ENCODE measurements around the gene COMMD7. TPM values are rescaled to one million over a fixed set of nuclear protein-coding genes. Genes with fewer than 3 reads are reported as not detected.
"Not testable (repeated sequence)": the region's sequence is repeated elsewhere in the genome, so short reads cannot be mapped to it uniquely, and the experiment has no call there.

COMMD7 gene
- total RNA-seq, 1 donor, result 49.3 TPM

DNA sequence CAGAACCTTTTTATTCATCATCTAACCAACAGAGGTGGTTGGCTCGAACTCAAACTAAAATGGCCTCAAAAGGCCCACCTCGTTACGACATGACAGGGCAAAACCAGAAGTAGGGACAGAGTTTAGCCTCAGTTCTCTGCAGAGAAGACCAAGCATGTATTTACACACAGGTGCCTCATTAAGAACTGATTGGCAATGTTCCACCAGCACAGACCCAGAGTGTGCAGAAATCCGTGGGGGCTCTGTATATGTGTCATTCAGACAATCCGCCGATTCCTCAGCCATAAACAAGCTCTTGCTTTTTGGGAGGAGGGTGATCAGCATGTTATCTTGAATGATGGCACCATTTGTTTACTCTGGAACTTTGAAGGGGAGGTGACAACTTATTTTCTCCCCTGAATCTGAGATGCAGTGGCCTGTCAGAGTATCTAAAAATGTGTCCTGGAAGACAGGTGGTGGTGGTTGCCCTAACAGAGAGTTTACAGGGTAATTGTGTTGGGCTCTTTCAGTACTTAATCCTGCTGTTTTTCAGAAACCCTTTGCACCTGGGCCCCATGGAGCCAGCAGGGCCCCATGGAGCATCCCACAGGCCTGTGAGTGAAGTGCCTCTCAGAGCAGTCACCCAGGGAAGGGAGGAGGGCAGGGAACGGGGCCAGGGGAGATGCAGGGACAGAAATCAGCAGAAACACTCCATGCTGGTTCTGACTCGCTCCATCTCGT, 40.4 kb downstream of the COMMD7 start:
- H3K4me3 ChIP-seq (ENCODE audit: low read depth, low read length), result no peak overlapping the region
- TF ChIP-seq, protein P1, sequence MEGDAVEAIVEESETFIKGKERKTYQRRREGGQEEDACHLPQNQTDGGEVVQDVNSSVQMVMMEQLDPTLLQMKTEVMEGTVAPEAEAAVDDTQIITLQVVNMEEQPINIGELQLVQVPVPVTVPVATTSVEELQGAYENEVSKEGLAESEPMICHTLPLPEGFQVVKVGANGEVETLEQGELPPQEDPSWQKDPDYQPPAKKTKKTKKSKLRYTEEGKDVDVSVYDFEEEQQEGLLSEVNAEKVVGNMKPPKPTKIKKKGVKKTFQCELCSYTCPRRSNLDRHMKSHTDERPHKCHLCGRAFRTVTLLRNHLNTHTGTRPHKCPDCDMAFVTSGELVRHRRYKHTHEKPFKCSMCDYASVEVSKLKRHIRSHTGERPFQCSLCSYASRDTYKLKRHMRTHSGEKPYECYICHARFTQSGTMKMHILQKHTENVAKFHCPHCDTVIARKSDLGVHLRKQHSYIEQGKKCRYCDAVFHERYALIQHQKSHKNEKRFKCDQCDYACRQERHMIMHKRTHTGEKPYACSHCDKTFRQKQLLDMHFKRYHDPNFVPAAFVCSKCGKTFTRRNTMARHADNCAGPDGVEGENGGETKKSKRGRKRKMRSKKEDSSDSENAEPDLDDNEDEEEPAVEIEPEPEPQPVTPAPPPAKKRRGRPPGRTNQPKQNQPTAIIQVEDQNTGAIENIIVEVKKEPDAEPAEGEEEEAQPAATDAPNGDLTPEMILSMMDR (IDR thresholded peaks at IDR 0.05; ENCODE audit: insufficient read depth, low read length), result no peak
- no peak for DNase-seq (ENCODE audit: low read depth)

DNA sequence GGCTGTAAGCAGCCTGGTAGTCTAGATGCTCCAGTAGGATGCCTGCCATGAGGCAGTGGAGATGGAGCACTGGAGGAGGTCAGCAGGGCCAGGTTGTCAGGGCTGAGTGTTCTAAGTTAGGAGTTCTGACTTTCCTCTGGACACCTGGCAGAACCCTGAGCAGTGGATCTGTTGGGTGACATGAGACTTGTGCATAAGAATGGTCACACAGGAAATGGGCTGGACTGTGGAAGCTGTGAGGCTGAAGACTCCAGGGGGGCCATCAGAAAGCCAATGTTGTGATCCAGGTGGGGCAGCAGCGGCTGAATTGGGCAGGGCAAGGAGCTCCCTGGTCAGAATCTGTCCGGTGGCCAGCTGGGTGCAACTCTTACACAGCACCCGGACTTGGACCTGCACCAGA, 45.7 kb downstream of the COMMD7 start:
- TF ChIP-seq, protein P1 (IDR thresholded peaks at IDR 0.05; ENCODE audit: insufficient read depth, low read length), result no peak
- H3K4me3 ChIP-seq (ENCODE audit: low read depth, low read length), result no peak overlapping the region
- DNase-seq (ENCODE audit: low read depth), result no peak

- TF ChIP-seq, protein P1 (IDR thresholded peaks at IDR 0.05; ENCODE audit: insufficient read depth, low read length), result no peak
- no peak for DNase-seq (ENCODE audit: low read depth)
- H3K4me3 ChIP-seq (ENCODE audit: low read depth, low read length), result no peak overlapping the region
These were observed 48.2 kb downstream of the COMMD7 start for GRCh38 chr20:32695089-32695488.

GRCh38 chr20:32688966-32689365, 54.3 kb downstream of the COMMD7 start:
- not testable (repeated sequence) for H3K4me3 ChIP-seq (ENCODE audit: low read depth, low read length); DNase-seq (ENCODE audit: low read depth)

GRCh38 chr20:32687180-32687532, 56.1 kb downstream of the COMMD7 start:
- DNase-seq (ENCODE audit: low read depth), result no peak
- H3K4me3 ChIP-seq (ENCODE audit: low read depth, low read length), result no peak overlapping the region
- TF ChIP-seq, protein P1 (IDR thresholded peaks at IDR 0.05; ENCODE audit: insufficient read depth, low read length), result no peak

DNA sequence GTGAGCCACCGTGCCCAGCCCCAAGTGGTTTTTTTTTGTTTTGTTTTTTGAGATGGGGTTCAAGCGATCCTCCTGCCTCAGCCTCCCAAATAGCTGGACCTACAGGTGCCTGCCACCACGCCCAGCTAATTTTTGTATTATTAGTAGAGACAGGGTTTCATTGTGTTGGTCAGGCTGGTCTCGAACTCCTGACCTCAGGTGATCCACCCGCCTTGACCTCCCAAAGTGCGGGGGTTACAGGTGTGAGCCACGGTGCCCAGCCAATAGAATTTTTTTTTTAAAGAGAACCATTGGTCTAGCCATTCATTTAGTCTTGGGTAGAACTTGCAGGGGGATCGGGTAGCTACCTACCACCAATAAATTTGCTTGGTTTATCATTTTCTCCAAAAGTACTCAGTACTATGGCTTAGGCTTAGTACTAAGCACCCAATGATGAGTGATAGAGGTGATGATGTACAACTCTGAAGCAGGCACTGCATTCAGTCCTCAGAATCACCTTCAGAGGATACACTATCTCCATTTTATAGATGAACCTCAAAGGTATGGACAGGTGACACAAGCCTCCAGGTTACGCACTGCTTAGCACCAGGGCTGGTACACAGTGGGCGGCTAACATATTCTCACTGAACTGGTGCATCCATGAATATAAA, 56.6 kb downstream of the COMMD7 start:
- no peak overlapping the region for H3K4me3 ChIP-seq (ENCODE audit: low read depth, low read length)
- TF ChIP-seq, protein P1 (IDR thresholded peaks at IDR 0.05; ENCODE audit: insufficient read depth, low read length), result no peak
- no peak for DNase-seq (ENCODE audit: low read depth)

GRCh38 chr20:32685541-32686529, 57.4 kb downstream of the COMMD7 start:
- DNase-seq (ENCODE audit: low read depth), result peak; percentile 96
- TF ChIP-seq, protein P1 (IDR thresholded peaks at IDR 0.05; ENCODE audit: insufficient read depth, low read length), result no peak
- no peak overlapping the region for H3K4me3 ChIP-seq (ENCODE audit: low read depth, low read length)
